ENCODE results near the gene KCNJ5.

Gene KCNJ5

DNA sequence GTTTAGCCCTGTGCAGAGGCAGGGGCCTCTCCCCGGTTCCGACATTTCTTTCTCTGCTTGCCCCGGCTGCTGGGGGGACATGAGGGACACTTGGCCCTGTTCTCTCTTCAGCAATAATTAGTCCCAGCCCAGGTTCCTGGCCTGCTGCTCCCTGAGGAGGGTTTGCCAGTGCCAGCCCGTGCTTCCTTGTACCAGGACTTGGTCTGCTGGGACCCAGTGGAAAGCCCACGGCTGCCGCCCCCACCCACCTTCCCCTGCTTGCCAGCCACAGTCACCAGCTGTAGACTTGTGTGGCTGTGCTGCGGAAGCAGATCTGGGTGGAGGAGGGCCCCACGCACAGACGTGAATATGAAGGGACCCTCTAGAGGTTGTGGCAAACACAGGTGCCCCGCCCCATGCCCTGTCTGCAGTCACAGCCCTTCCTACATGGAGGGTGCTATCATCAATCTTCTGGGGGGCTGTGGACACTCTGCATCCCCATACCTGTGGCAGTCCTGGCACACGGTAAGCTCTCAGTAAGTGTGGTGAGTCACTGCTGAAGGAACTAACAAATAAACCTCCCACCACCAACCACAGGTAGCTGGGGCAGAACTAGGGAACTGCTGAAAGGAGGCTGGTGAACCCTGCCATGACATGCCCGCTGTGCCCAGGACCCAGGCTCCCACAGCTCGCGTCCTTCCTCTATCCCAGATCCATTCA is 50.6 kb downstream of the KCNJ5 start:
- no peak overlapping the region for H3K9ac ChIP-seq
- TF ChIP-seq, protein P1, sequence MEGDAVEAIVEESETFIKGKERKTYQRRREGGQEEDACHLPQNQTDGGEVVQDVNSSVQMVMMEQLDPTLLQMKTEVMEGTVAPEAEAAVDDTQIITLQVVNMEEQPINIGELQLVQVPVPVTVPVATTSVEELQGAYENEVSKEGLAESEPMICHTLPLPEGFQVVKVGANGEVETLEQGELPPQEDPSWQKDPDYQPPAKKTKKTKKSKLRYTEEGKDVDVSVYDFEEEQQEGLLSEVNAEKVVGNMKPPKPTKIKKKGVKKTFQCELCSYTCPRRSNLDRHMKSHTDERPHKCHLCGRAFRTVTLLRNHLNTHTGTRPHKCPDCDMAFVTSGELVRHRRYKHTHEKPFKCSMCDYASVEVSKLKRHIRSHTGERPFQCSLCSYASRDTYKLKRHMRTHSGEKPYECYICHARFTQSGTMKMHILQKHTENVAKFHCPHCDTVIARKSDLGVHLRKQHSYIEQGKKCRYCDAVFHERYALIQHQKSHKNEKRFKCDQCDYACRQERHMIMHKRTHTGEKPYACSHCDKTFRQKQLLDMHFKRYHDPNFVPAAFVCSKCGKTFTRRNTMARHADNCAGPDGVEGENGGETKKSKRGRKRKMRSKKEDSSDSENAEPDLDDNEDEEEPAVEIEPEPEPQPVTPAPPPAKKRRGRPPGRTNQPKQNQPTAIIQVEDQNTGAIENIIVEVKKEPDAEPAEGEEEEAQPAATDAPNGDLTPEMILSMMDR (IDR thresholded peaks at IDR 0.05), result no peak
- H3K9me3 ChIP-seq (ENCODE audit: control insufficient read depth, low read length), result no peaks in the 10 kb centered on the region
- H3K36me3 ChIP-seq (ENCODE audit: control insufficient read depth, insufficient read depth, low read length), result no peaks in the 10 kb centered on the region
- H2AFZ ChIP-seq, result no peak overlapping the region
- no peak overlapping the region for H3K4me3 ChIP-seq (ENCODE audit: low read depth, low read length)
- no peaks in the 10 kb centered on the region for H3K4me1 ChIP-seq
- no peak overlapping the region for H3K4me2 ChIP-seq (ENCODE audit: low read length)
- H3K79me2 ChIP-seq, result no peaks in the 10 kb centered on the region
- H3K27me3 ChIP-seq (ENCODE audit: control insufficient read depth, insufficient read depth, low read length), result no peaks in the 10 kb centered on the region
- H3K27ac ChIP-seq, result no peak overlapping the region

DNA sequence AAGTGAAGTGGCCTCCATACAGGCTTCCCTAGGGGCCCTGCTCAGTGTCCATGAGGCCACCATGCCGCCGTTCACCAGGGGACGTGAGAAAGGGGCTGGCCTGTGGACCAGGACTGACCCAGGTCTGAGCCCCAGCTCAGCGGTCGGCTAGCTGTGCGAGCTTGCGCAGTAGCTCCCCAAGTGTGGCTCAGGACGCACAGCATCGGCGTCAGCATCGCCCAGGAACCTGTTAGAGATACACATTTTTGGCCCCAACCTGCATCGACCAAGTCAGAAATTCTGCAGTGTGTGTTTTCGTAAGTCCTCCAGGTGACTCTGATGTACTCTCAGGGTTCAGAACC is 51.1 kb downstream of the KCNJ5 start:
- Histone ChIP-seq H3K9me3 (ENCODE audit: control insufficient read depth, low read length) (no peaks in the 10 kb centered on the region), H2AFZ (no peak overlapping the region), H3K4me3 (ENCODE audit: low read depth, low read length) (no peak overlapping the region), H3K79me2 (no peaks in the 10 kb centered on the region), H3K9ac (no peak overlapping the region), H3K4me1 (no peaks in the 10 kb centered on the region), H3K36me3 (ENCODE audit: control insufficient read depth, insufficient read depth, low read length) (no peaks in the 10 kb centered on the region), H3K4me2 (ENCODE audit: low read length) (no peak overlapping the region), H3K27me3 (ENCODE audit: control insufficient read depth, insufficient read depth, low read length) (no peaks in the 10 kb centered on the region), H3K27ac (no peak overlapping the region)
- TF ChIP-seq, protein P1 (IDR thresholded peaks at IDR 0.05), result no peak

DNA sequence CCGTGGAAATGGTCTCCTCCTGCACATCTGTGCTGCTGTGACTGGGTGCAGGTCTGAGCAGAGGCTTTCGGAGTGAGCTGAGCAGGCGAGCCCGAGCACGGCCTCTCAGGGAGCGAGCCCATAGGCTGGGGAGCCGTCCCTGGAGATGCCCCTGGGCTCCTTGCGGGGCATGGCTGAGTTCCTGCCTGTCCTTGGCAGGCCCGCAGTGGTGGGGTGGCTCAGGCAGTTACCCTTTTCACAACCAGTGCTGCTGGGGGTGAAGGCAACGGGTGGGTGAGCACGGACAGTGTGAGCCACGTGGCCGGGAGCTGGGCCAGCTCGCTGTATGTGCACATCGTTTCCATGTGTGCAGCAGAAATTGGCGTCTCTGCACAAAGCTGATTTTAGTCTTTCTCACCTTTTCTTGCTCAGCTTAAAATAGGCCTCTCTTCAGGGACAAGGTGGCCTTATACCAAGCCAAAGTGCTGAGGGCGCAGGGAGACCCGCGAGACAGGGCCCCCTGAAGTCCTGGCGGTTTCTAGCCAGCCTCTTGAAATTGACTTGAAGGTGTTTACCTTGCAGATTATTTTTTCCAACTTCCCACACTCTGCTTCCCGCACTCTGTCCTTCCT is 51.8 kb downstream of the KCNJ5 start, which contains the start of gene TP53AIP1:
TP53AIP1 (minus strand) TSS at position 55 of the 611 bp plus-strand sequence. CDS start 5,053 bp downstream, outside the sequence.
- H3K27me3 ChIP-seq (ENCODE audit: control insufficient read depth, insufficient read depth, low read length), result no peaks in the 10 kb centered on the region
- no peaks in the 10 kb centered on the region for H3K4me1 ChIP-seq
- H3K9me3 ChIP-seq (ENCODE audit: control insufficient read depth, low read length), result no peaks in the 10 kb centered on the region
- no peaks in the 10 kb centered on the region for H3K36me3 ChIP-seq (ENCODE audit: control insufficient read depth, insufficient read depth, low read length)
- TF ChIP-seq, protein P1 (IDR thresholded peaks at IDR 0.05), result no peak
- no peak within 1 kb of the TSS for H3K4me3 ChIP-seq (ENCODE audit: low read depth, low read length)
- no peak within 1 kb of the TSS for H3K4me2 ChIP-seq (ENCODE audit: low read length)
- no peaks in the 10 kb centered on the region for H3K79me2 ChIP-seq
- H3K9ac ChIP-seq, result no peak within 1 kb of the TSS
- H2AFZ ChIP-seq, result no peak within 1 kb of the TSS
- no peak within 1 kb of the TSS for H3K27ac ChIP-seq

DNA sequence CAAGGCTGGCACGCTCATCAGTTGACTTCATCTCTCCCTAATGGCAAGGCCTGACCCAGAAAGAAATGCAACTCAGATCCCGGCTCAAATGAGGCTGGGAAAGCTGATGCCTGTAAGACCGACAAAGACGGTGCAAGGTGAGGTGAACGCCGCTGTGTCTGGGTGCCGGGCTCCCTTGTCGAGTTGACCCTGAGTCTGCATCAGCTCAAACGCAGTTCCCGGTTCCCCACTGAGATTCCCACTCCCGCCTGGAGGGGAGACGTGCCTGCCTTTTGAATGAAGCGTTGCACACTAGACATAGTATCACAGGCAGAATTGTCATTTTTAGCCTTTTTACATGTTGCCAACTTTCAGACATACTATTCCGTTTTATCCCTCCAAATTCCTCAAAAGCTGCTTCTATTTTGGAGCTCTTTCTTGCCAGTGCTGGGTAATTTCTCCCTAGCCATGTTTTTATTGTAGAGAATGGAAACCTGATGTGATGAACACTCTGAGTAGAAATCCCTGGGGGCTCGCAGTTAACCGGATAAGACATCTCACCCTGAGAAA is 52.3 kb downstream of the KCNJ5 start:
- no peaks in the 10 kb centered on the region for H3K36me3 ChIP-seq (ENCODE audit: control insufficient read depth, insufficient read depth, low read length)
- H3K27ac ChIP-seq, result no peak overlapping the region
- TF ChIP-seq, protein P1 (IDR thresholded peaks at IDR 0.05), result no peak
- no peaks in the 10 kb centered on the region for H3K79me2 ChIP-seq
- no peak overlapping the region for H3K9ac ChIP-seq
- H3K9me3 ChIP-seq (ENCODE audit: control insufficient read depth, low read length), result no peaks in the 10 kb centered on the region
- no peaks in the 10 kb centered on the region for H3K4me1 ChIP-seq
- H3K27me3 ChIP-seq (ENCODE audit: control insufficient read depth, insufficient read depth, low read length), result no peaks in the 10 kb centered on the region
- no peak overlapping the region for H3K4me2 ChIP-seq (ENCODE audit: low read length)
- no peak overlapping the region for H2AFZ ChIP-seq
- H3K4me3 ChIP-seq (ENCODE audit: low read depth, low read length), result no peak overlapping the region
